A549 (cell line): Measurements from ENCODE around the gene DLL4. TPM values are rescaled to one million over a fixed set of nuclear protein-coding genes. Genes with fewer than 3 reads are reported as not detected.
"Not testable (repeated sequence)": the region's sequence is repeated elsewhere in the genome, so short reads cannot be mapped to it uniquely, and the experiment has no call there.

Source experiments
- ATAC-seq, 2 experiments: fragments of 200-7000 bp in 1 of 2; fragments of >200 bp in 1 of 2; cut with Nextera tagmentation in 1 of 2; cut with Tn5 transposase in 1 of 2; 3 replicates each; pipeline versions ENCODE4 v1.8.0 to v1.9.1; 2018 to 2020; ENCODE audit warnings: mild to moderate bottlenecking in 1 of 2, moderate library complexity in 1 of 2
- CTCF ChIA-PET: fragments of 300-600 bp; sonication (Branson Sonifier 250); formaldehyde crosslinking; extraction: SDS; loops from one replicate; lab custom pipeline; 2021; ENCODE audit warnings: antibody characterized with exemption, inconsistent platforms; lab: Yijun Ruan, JAX
- POLR2A ChIA-PET: fragments of 350-600 bp; formaldehyde crosslinking; extraction: SDS; loops from one replicate; lab custom pipeline; 2021; ENCODE audit warnings: antibody characterized with exemption, inconsistent platforms; lab: Yijun Ruan, JAX
- DNase-seq, 2 experiments: peaks; one replicate each; pipeline versions ENCODE4 v3.0.0 to v3.0.0-alpha.2; 2011 to 2016; ENCODE audit warnings: low read depth in 1 of 2, low spot score in 1 of 2
- FAIRE-seq: peaks from 2 replicates; lab custom pipeline; 2011; peaks lifted over from hg19 to GRCh38; lab: Jason Lieb, UNC
- H3K27ac ChIP-seq, 2 experiments: fragments of >200 bp; sonication (Bioruptor Twin); formaldehyde crosslinking; 3 replicates each; pipeline ENCODE4 v1.5.1; 2016 to 2017
- H3K4me1 ChIP-seq: fragments of >200 bp; sonication (Bioruptor Twin); formaldehyde crosslinking; 3 replicates; pipeline ENCODE4 v1.6.1; 2016
- H3K4me2 ChIP-seq: fragments of >200 bp; sonication (Bioruptor Twin); formaldehyde crosslinking; 3 replicates; pipeline ENCODE4 v1.6.1; 2016
- H3K4me3 ChIP-seq: fragments of >200 bp; sonication (Bioruptor Twin); formaldehyde crosslinking; 3 replicates; pipeline ENCODE4 v1.5.1; 2016
- H3K9me3 ChIP-seq: fragments of >200 bp; sonication (Bioruptor Twin); formaldehyde crosslinking; 3 replicates; pipeline ENCODE4 v1.6.1; 2016
- HDAC2 ChIP-seq: fragments of 200-600 bp; sonication (generic); IDR thresholded peaks from 2 replicates; pipeline ENCODE4 v1.6.1; 2016
- HOXB5 ChIP-seq: fragments of 250-450 bp; sonication (Bioruptor Pico); IDR thresholded peaks from 2 replicates; pipeline ENCODE4 v1.5.0; 2020; ENCODE audit warnings: mild to moderate bottlenecking, moderate library complexity
- NPAS2 ChIP-seq: fragments of 250-450 bp; sonication (Bioruptor Pico); IDR thresholded peaks from 2 replicates; pipeline ENCODE4 v1.8.0; 2022; ENCODE audit warnings: mild to moderate bottlenecking, moderate library complexity, borderline replicate concordance
- TP53 ChIP-seq: fragments of 250-450 bp; sonication (Bioruptor Pico); IDR thresholded peaks from 2 replicates; pipeline ENCODE4 v1.5.0; 2021; ENCODE audit warnings: mild to moderate bottlenecking, moderate library complexity
- WGBS: methylation state at CpG from one replicate; pipeline ENCODE4 v1.1.6; 2017; ENCODE audit errors: missing lambda C conversion rate; 5-methylcytosine and 5-hydroxymethylcytosine counted together
- polyA plus RNA-seq, 4 experiments: library from polyadenylated mRNA; depleted of rRNA in 3 of 4; stranded (reverse); fragments of >200 nt; fragmentation: RNase III in 1 of 4; extraction: RNeasy Plus Mini Kit Qiagen cat#74134 plus additional on column Dnase treatment in 1 of 4; gene quantifications; 2 replicates in 3 of 4; 3 replicates in 1 of 4; pipeline ENCODE4 v1.2.3, GENCODE V29; 2011 to 2017
- TF ChIP-seq, protein P1 (sequence below): fragments of 150-350 bp; IDR thresholded peaks from 2 replicates; pipeline ENCODE4 v1.6.1; 2014; ENCODE audit warnings: low read depth, mild to moderate bottlenecking, low read length
- TF ChIP-seq, protein P2 (sequence below): fragments of 200-600 bp; sonication (generic); IDR thresholded peaks from 2 replicates; pipeline ENCODE4 v1.6.1; 2016; ENCODE audit warnings: antibody characterized with exemption, mild to moderate bottlenecking, moderate library complexity
- TF ChIP-seq, protein P3 (sequence below): IDR thresholded peaks from 2 replicates; pipeline ENCODE4 v1.6.1; 2012
- TF ChIP-seq, protein P4 (sequence below): fragments of 250-450 bp; sonication (Bioruptor Pico); IDR thresholded peaks from 2 replicates; pipeline ENCODE4 v1.5.0; 2020; ENCODE audit warnings: low read depth, mild to moderate bottlenecking, moderate library complexity

DLL4 gene
- polyA plus RNA-seq, 2 of the 4 experiments (the other 2 are of a cell fraction) = 0.09 to 0.28 TPM

DNA sequence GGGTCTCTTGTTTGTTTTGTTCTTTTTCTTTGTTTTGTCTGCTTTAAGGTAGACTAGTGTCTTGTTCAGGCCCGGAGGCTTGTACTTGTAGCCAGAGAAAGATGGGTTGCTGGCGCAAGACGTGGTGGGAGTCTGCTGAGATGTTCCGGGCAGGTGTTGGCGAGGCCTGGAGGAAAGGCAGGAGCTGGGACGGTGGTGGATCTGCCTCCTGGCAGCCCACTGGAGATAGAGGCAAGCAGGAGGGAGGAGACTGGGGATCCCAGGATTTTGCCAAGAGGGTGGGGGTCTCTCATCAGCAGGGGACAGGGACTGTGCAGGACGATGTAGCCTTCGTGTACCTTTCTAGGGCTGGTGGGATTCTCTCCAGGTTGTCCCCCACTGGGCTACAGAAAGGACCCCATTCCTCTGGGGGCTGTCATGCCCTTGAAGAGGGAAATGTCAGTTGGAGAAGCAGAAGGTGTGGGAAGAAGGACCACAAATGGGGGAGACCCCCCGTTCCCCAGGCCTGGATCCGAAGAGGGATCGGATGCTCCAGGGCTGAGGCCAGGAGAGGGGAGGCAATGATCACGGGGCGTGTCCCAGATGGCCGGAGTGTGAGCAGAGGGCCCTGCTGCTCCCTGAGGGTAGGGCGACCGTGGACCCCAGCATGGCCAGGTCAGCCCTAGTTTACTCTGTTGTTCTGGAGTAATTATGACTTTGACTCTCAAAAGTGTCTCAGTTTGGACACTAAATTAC, 31.2 kb downstream of the DLL4 start:
- WGBS = 83% methylated on average over 16 of the region's 16 CpGs

DNA sequence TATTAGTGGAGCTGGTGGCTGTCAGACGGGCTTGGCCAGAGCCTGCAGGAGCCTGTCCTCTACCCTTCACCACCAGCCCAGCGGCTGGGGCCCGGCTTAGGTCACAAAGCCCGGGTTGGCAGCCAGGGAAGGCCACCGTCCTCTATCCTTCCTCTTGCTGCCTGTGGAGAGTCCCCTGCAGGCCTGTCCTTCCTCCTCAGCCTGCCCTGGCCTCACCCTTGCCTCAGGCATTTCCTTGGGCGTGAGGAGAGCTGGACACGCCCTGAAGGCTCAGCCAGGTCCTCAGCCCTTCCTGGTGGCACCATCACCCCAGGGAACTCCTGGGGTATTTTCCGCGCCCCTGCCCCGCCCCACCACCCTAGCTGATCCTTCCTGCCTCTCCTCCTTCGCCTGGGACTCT, 31.8 kb downstream of the DLL4 start:
- Histone ChIP-seq H3K4me1 (peaks cover 14% of the 10 kb centered on the region), H3K4me2 (0 out of 3 replicates have a peak overlapping the region, but pooled peaks have one; percentile 12), H3K27ac (peak overlapping the region in 1 of 2 experiments; percentile 62; a peak in 3 of 6 replicates), H3K9me3 (no peaks in the 10 kb centered on the region), H3K4me3 (no peak overlapping the region)
- ChIA-PET POLR2A (no interaction called here), CTCF (interaction anchor here (0.8 to 4.7 kb wide), 2 partner anchors 18 to 224 kb away, joined by 3 to 26 read pairs; no protein-coding TSS in a partner anchor)
- TF ChIP-seq, protein P1, sequence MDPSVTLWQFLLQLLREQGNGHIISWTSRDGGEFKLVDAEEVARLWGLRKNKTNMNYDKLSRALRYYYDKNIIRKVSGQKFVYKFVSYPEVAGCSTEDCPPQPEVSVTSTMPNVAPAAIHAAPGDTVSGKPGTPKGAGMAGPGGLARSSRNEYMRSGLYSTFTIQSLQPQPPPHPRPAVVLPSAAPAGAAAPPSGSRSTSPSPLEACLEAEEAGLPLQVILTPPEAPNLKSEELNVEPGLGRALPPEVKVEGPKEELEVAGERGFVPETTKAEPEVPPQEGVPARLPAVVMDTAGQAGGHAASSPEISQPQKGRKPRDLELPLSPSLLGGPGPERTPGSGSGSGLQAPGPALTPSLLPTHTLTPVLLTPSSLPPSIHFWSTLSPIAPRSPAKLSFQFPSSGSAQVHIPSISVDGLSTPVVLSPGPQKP = no peak
- TF ChIP-seq HDAC2 (no peak), NPAS2 (CRISPR knock-in tag) (no peak), HOXB5 (CRISPR knock-in tag) (no peak), TP53 (CRISPR knock-in tag) (no peak)
- TF ChIP-seq, protein P2, sequence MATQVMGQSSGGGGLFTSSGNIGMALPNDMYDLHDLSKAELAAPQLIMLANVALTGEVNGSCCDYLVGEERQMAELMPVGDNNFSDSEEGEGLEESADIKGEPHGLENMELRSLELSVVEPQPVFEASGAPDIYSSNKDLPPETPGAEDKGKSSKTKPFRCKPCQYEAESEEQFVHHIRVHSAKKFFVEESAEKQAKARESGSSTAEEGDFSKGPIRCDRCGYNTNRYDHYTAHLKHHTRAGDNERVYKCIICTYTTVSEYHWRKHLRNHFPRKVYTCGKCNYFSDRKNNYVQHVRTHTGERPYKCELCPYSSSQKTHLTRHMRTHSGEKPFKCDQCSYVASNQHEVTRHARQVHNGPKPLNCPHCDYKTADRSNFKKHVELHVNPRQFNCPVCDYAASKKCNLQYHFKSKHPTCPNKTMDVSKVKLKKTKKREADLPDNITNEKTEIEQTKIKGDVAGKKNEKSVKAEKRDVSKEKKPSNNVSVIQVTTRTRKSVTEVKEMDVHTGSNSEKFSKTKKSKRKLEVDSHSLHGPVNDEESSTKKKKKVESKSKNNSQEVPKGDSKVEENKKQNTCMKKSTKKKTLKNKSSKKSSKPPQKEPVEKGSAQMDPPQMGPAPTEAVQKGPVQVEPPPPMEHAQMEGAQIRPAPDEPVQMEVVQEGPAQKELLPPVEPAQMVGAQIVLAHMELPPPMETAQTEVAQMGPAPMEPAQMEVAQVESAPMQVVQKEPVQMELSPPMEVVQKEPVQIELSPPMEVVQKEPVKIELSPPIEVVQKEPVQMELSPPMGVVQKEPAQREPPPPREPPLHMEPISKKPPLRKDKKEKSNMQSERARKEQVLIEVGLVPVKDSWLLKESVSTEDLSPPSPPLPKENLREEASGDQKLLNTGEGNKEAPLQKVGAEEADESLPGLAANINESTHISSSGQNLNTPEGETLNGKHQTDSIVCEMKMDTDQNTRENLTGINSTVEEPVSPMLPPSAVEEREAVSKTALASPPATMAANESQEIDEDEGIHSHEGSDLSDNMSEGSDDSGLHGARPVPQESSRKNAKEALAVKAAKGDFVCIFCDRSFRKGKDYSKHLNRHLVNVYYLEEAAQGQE = no peak
- TF ChIP-seq, protein P3, sequence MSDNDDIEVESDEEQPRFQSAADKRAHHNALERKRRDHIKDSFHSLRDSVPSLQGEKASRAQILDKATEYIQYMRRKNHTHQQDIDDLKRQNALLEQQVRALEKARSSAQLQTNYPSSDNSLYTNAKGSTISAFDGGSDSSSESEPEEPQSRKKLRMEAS = no peak
- FAIRE-seq (no peak), ATAC-seq (peak; percentile 52 to 65; a peak in 5 of 6 replicates), DNase-seq (peak in 1 of 2 experiments; percentile 39)
- 75% methylated on average over 4 of the region's 11 CpGs for WGBS

More for the DNA sequence above, 31.2 kb downstream of the DLL4 start:
- CTCF ChIA-PET = interaction anchor here (4.7 kb wide), 1 partner anchor 18 kb away, joined by 26 read pairs; no protein-coding TSS in a partner anchor
- DNase-seq (no peak), ATAC-seq (no peak; a peak in 2 of 6 replicates)
- H3K9me3 ChIP-seq = no peaks in the 10 kb centered on the region
- 0 out of 3 replicates have a peak overlapping the region, but pooled peaks have one; percentile 12 for H3K4me2 ChIP-seq
- H3K4me3 ChIP-seq = no peak overlapping the region
- peak overlapping the region in 1 of 2 experiments; percentile 62; a peak in 1 of 6 replicates for H3K27ac ChIP-seq
- TF ChIP-seq, protein P4, sequence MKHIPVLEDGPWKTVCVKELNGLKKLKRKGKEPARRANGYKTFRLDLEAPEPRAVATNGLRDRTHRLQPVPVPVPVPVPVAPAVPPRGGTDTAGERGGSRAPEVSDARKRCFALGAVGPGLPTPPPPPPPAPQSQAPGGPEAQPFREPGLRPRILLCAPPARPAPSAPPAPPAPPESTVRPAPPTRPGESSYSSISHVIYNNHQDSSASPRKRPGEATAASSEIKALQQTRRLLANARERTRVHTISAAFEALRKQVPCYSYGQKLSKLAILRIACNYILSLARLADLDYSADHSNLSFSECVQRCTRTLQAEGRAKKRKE (CRISPR knock-in tag) = no peak
- TF ChIP-seq, all 56 proteins: peak for 0
- POLR2A ChIA-PET = no interaction called here
- peaks cover 20% of the 10 kb centered on the region for H3K4me1 ChIP-seq
- FAIRE-seq = no peak

DNA sequence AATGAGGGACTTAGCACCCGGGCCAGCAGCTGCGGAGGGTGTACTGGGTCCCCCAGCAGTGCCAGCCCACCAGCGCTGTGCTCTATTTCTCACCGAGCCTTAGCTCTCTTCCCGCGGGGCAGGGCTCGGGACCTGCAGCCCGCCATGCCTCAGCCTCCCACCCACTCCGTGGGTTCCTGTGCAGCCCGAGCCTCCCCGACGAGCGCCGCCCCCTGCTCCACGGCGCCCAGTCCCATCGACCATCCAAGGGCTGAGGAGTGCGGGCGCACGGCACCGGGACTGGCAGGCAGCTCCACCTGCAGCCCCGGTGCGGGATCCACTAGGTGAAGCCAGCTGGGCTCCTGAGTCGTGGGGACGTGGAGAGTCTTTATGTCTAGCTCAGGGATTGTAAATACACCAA, 32.6 kb downstream of the DLL4 start:
- 100% methylated on average over 6 of the region's 25 CpGs for WGBS
- not testable (repeated sequence) for H3K27ac ChIP-seq, FAIRE-seq, H3K4me1 ChIP-seq, ATAC-seq, H3K4me2 ChIP-seq, H3K4me3 ChIP-seq, H3K9me3 ChIP-seq, DNase-seq
- ChIA-PET CTCF (interaction anchor here (0.8 to 4.7 kb wide), 3 partner anchors 19 to 223 kb away, joined by 3 to 26 read pairs (median 6); no protein-coding TSS in a partner anchor), POLR2A (interaction anchor here (1.3 kb wide), 1 partner anchor 9 kb away, joined by 6 read pairs; the partner anchor contains the start of gene CHAC1)

DNA sequence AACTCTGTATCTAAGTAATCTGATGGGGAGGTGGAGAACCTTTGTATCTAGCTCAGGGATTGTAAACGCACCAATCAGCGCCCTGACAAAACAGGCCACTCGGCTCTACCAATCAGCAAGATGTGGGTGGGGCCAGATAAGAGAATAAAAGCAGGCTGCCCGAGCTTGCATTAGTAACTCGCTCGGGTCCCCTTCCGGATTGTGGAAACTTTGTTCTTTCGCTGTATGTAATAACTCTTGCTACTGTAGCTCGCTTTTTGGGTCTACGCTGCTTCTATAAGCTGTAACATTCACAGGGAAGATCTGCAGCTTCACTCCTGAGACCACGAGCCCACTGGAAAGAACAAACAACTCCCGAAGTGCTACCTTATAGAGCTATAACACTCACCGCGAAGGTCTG, 33.2 kb downstream of the DLL4 start:
- H3K4me1 ChIP-seq, DNase-seq, H3K27ac ChIP-seq, H3K4me2 ChIP-seq, FAIRE-seq, H3K4me3 ChIP-seq, H3K9me3 ChIP-seq, ATAC-seq: not testable (repeated sequence)
- ChIA-PET POLR2A (interaction anchor here (1.3 kb wide), 1 partner anchor 9 kb away, joined by 6 read pairs; the partner anchor contains the start of gene CHAC1), CTCF (interaction anchor here (1.4 to 4.7 kb wide), 5 partner anchors 20 to 63 kb away, joined by 3 to 26 read pairs (median 3); no protein-coding TSS in a partner anchor)
- 95% methylated on average over 14 of the region's 14 CpGs for WGBS
